Spleen (tissue), 7 donors: ENCODE measurements around the gene SPECC1.

Source experiments
- CTCF ChIP-seq, 11 experiments: fragments of 200-600 bp in 7 of 11; fragments of 450-650 bp in 4 of 11; sonication (generic) in 4 of 11; IDR thresholded peaks in 8 of 11; conservative IDR thresholded peaks in 3 of 11; 1 replicate in 7 of 11; 2 replicates in 4 of 11; pipeline versions ENCODE4 v1.4.0 to v1.8.0; 2016 to 2021; ENCODE audit warnings: antibody characterized with exemption in 11 of 11, inconsistent platforms in 4 of 11, mild to moderate bottlenecking in 1 of 11
- POLR2A ChIP-seq, 3 donors: fragments of 450-650 bp; IDR thresholded peaks; one replicate each; pipeline ENCODE4 v1.5.1; 2017; ENCODE audit warnings: antibody characterized with exemption in 3 of 3, mild to moderate bottlenecking in 1 of 3
- donor health status: DM: no; HTN: no; CAD: no; lungs with moderate emphysema.
- donor health status: DM: no; HTN: no; CAD: no.
- donor health status: DM: no; HTN: no; CAD: no.

DNA sequence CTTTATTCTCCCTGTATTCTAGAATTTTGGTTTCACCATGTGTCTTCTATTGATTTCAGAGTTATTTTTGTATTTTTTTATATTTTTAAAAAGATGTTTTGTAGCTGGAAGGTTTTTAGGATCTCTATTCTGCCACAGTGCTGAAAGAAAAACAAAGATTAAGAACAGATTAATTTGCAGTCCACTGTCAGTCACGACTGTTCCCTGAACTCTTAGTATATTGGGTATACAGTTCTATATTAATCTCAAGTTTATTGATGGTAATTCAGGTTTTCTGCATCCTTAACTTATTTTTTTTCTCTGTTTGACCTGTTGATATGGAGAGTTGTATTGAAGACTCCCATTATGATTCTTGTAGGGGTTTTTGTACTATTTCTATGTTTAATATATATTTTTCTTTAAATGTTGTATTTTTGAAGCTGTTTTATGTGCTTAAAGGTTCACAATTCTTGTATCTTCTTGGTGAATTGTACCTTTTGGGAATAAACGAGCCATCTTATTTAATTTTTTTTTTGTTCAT lies 2.9 kb downstream of the SPECC1 start:
- no peak for TF ChIP-seq CTCF (IDR thresholded peaks at IDR 0.05 in 8 of 11, conservative IDR thresholded peaks at IDR 0.05 in 3 of 11)
- no peak for TF ChIP-seq POLR2A (IDR thresholded peaks at IDR 0.05)
